Measurements from ENCODE around the gene NFYC.

Gene NFYC

GRCh38 chr1:40788561-40789341 is 97.2 kb downstream of the NFYC start:
- H3K4me1 ChIP-seq (ENCODE audit: control insufficient read depth, insufficient read depth, low read length) = no peaks in the 10 kb centered on the region
- H3K27me3 ChIP-seq (ENCODE audit: control insufficient read depth, insufficient read depth, low read length) = peaks cover 44% of the 10 kb centered on the region
- no peak overlapping the region for H3K4me2 ChIP-seq (ENCODE audit: low read length)
- no peak overlapping the region for H3K9ac ChIP-seq (ENCODE audit: low read depth, low read length)
- no peaks in the 10 kb centered on the region for H3K36me3 ChIP-seq (ENCODE audit: insufficient read depth, low read length)
- H3K4me3 ChIP-seq (ENCODE audit: low read length) = no peak overlapping the region
- no peaks in the 10 kb centered on the region for H3K9me3 ChIP-seq (replicated peaks; ENCODE audit: low read length)

- no peak overlapping the region for H3K4me2 ChIP-seq (ENCODE audit: low read length)
- H3K4me3 ChIP-seq (ENCODE audit: low read length) = no peak overlapping the region
- H3K4me1 ChIP-seq (ENCODE audit: control insufficient read depth, insufficient read depth, low read length) = no peaks in the 10 kb centered on the region
- H3K36me3 ChIP-seq (ENCODE audit: insufficient read depth, low read length) = no peaks in the 10 kb centered on the region
- H3K27me3 ChIP-seq (ENCODE audit: control insufficient read depth, insufficient read depth, low read length) = peaks cover 47% of the 10 kb centered on the region
- H3K9me3 ChIP-seq (replicated peaks; ENCODE audit: low read length) = no peaks in the 10 kb centered on the region
- H3K9ac ChIP-seq (ENCODE audit: low read depth, low read length) = no peak overlapping the region
Observed at GRCh38 chr1:40789342-40789598, 97.8 kb downstream of the NFYC start.

GRCh38 chr1:40789661-40790430 is 98.3 kb downstream of the NFYC start:
- Histone ChIP-seq H3K4me3 (ENCODE audit: low read length) (no peak overlapping the region), H3K36me3 (ENCODE audit: insufficient read depth, low read length) (no peaks in the 10 kb centered on the region), H3K9me3 (replicated peaks; ENCODE audit: low read length) (no peaks in the 10 kb centered on the region), H3K27me3 (ENCODE audit: control insufficient read depth, insufficient read depth, low read length) (peaks cover 41% of the 10 kb centered on the region), H3K9ac (ENCODE audit: low read depth, low read length) (no peak overlapping the region), H3K4me1 (ENCODE audit: control insufficient read depth, insufficient read depth, low read length) (no peaks in the 10 kb centered on the region), H3K4me2 (ENCODE audit: low read length) (no peak overlapping the region)

GRCh38 chr1:40792036-40792435 is 100.5 kb downstream of the NFYC start:
- Histone ChIP-seq H3K4me2 (ENCODE audit: low read length) (no peak overlapping the region), H3K36me3 (ENCODE audit: insufficient read depth, low read length) (no peaks in the 10 kb centered on the region), H3K4me3 (ENCODE audit: low read length) (no peak overlapping the region), H3K9ac (ENCODE audit: low read depth, low read length) (no peak overlapping the region), H3K27me3 (ENCODE audit: control insufficient read depth, insufficient read depth, low read length) (peaks cover 36% of the 10 kb centered on the region), H3K4me1 (ENCODE audit: control insufficient read depth, insufficient read depth, low read length) (peaks cover 3% of the 10 kb centered on the region), H3K9me3 (replicated peaks; ENCODE audit: low read length) (no peaks in the 10 kb centered on the region)

- Histone ChIP-seq H3K36me3 (ENCODE audit: insufficient read depth, low read length) (no peaks in the 10 kb centered on the region), H3K4me3 (ENCODE audit: low read length) (no peak overlapping the region), H3K4me1 (ENCODE audit: control insufficient read depth, insufficient read depth, low read length) (peaks cover 11% of the 10 kb centered on the region), H3K9me3 (replicated peaks; ENCODE audit: low read length) (no peaks in the 10 kb centered on the region), H3K27me3 (ENCODE audit: control insufficient read depth, insufficient read depth, low read length) (peaks cover 36% of the 10 kb centered on the region), H3K9ac (ENCODE audit: low read depth, low read length) (no peak overlapping the region), H3K4me2 (ENCODE audit: low read length) (no peak overlapping the region)
Observed at GRCh38 chr1:40793617-40794016, 102.1 kb downstream of the NFYC start.

- Histone ChIP-seq H3K9ac (ENCODE audit: low read depth, low read length) (no peak overlapping the region), H3K4me1 (ENCODE audit: control insufficient read depth, insufficient read depth, low read length) (peaks cover 11% of the 10 kb centered on the region), H3K9me3 (replicated peaks; ENCODE audit: low read length) (no peaks in the 10 kb centered on the region), H3K36me3 (ENCODE audit: insufficient read depth, low read length) (no peaks in the 10 kb centered on the region), H3K4me3 (ENCODE audit: low read length) (no peak overlapping the region), H3K4me2 (ENCODE audit: low read length) (no peak overlapping the region), H3K27me3 (ENCODE audit: control insufficient read depth, insufficient read depth, low read length) (peaks cover 35% of the 10 kb centered on the region)
Observed at GRCh38 chr1:40794048-40794447, 102.5 kb downstream of the NFYC start.

- H3K27me3 ChIP-seq (ENCODE audit: control insufficient read depth, insufficient read depth, low read length) = peaks cover 31% of the 10 kb centered on the region
- no peaks in the 10 kb centered on the region for H3K9me3 ChIP-seq (replicated peaks; ENCODE audit: low read length)
- no peak overlapping the region for H3K4me2 ChIP-seq (ENCODE audit: low read length)
- H3K4me1 ChIP-seq (ENCODE audit: control insufficient read depth, insufficient read depth, low read length) = peaks cover 11% of the 10 kb centered on the region
- H3K36me3 ChIP-seq (ENCODE audit: insufficient read depth, low read length) = no peaks in the 10 kb centered on the region
- no peak overlapping the region for H3K4me3 ChIP-seq (ENCODE audit: low read length)
- H3K9ac ChIP-seq (ENCODE audit: low read depth, low read length) = no peak overlapping the region
Observed at GRCh38 chr1:40794974-40795715, 103.6 kb downstream of the NFYC start.

GRCh38 chr1:40795811-40796586 is 104.5 kb downstream of the NFYC start:
- H3K4me2 ChIP-seq (ENCODE audit: low read length) = no peak overlapping the region
- H3K9ac ChIP-seq (ENCODE audit: low read depth, low read length) = no peak overlapping the region
- no peak overlapping the region for H3K4me3 ChIP-seq (ENCODE audit: low read length)
- H3K27me3 ChIP-seq (ENCODE audit: control insufficient read depth, insufficient read depth, low read length) = peaks cover 32% of the 10 kb centered on the region
- H3K36me3 ChIP-seq (ENCODE audit: insufficient read depth, low read length) = no peaks in the 10 kb centered on the region
- H3K9me3 ChIP-seq (replicated peaks; ENCODE audit: low read length) = no peaks in the 10 kb centered on the region
- H3K4me1 ChIP-seq (ENCODE audit: control insufficient read depth, insufficient read depth, low read length) = peaks cover 11% of the 10 kb centered on the region

- H3K4me3 ChIP-seq (ENCODE audit: low read length) = no peak overlapping the region
- H3K9me3 ChIP-seq (replicated peaks; ENCODE audit: low read length) = no peaks in the 10 kb centered on the region
- H3K4me1 ChIP-seq (ENCODE audit: control insufficient read depth, insufficient read depth, low read length) = peaks cover 15% of the 10 kb centered on the region
- peaks cover 27% of the 10 kb centered on the region for H3K27me3 ChIP-seq (ENCODE audit: control insufficient read depth, insufficient read depth, low read length)
- no peaks in the 10 kb centered on the region for H3K36me3 ChIP-seq (ENCODE audit: insufficient read depth, low read length)
- H3K9ac ChIP-seq (ENCODE audit: low read depth, low read length) = peak overlapping the region; percentile 8
- peak overlapping the region; percentile 21 for H3K4me2 ChIP-seq (ENCODE audit: low read length)
Observed at GRCh38 chr1:40796939-40797667, 105.6 kb downstream of the NFYC start.

- peak overlapping the region; percentile 21 for H3K4me2 ChIP-seq (ENCODE audit: low read length)
- peaks cover 16% of the 10 kb centered on the region for H3K4me1 ChIP-seq (ENCODE audit: control insufficient read depth, insufficient read depth, low read length)
Observed at GRCh38 chr1:40797668-40798010, 106.1 kb downstream of the NFYC start.

More at GRCh38 chr1:40797668-40798010, 106.1 kb downstream of the NFYC start:
- Histone ChIP-seq H3K9me3 (replicated peaks; ENCODE audit: low read length) (no peaks in the 10 kb centered on the region), H3K36me3 (ENCODE audit: insufficient read depth, low read length) (no peaks in the 10 kb centered on the region), H3K9ac (ENCODE audit: low read depth, low read length) (peak overlapping the region; percentile 8), H3K4me3 (ENCODE audit: low read length) (no peak overlapping the region), H3K27me3 (ENCODE audit: control insufficient read depth, insufficient read depth, low read length) (peaks cover 24% of the 10 kb centered on the region)
